Suprapubic skin (tissue), 4 donors: ENCODE data around the gene NGFR.

Experiments used
- POLR2A ChIP-seq, 2 donors: fragments of 450-650 bp; IDR thresholded peaks; one replicate each; pipeline ENCODE4 v1.6.1; 2017; ENCODE audit warnings: antibody characterized with exemption in 2 of 2, mild to moderate bottlenecking in 2 of 2, moderate library complexity in 2 of 2
- POLR2AphosphoS5 ChIP-seq, 3 donors: sonication (generic); formaldehyde crosslinking; IDR thresholded peaks; one replicate each; pipeline ENCODE4 v1.6.1; 2017; ENCODE audit warnings: antibody characterized with exemption in 3 of 3
- TF ChIP-seq, protein P1 (sequence below), 2 donors: fragments of 200-600 bp in 1 of 2; fragments of 450-650 bp in 1 of 2; sonication (generic) in 1 of 2; IDR thresholded peaks; one replicate each; pipeline ENCODE4 v1.5.1; 2016 to 2019; ENCODE audit warnings: antibody characterized with exemption in 2 of 2, mild to moderate bottlenecking in 1 of 2, moderate library complexity in 1 of 2

DNA sequence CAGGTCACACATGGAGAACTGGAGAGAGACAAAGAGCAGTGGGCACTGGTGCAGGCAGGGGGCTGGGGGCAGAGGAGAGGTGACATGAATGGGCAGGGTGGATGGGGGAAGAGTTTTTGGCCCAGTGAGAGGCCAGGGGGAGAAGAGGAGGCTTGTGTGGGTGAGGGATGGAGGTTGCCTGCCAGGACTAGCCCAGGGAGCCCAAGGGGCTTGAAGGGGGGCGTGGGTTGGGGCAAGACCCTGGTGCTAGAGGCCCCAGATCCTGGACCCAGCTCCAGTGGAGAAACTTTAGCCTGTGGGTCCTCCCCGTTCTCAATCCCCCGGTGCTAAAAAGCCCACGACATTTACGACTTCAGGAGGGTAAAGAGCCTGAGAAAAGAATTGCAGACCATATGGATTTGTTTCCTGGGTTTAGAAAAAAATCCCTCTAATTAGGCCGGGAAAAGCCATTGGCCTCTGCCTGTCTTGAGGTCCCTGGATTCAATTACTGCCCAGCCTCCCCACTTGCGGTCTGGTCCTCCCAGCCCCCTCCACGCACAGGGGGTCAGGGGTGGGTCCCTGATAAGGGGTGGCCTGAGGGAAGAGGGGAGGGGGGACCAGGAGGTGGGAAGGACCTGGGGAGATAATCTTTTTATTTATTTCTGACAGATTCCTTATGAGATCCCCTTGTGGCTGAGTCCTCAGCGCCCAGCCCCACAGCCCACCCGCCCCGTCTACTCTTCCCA lies 33.0 kb downstream of the NGFR start:
- TF ChIP-seq POLR2AphosphoS5 (IDR thresholded peaks at IDR 0.05) (no peak), POLR2A (IDR thresholded peaks at IDR 0.05) (no peak)
- TF ChIP-seq, protein P1, sequence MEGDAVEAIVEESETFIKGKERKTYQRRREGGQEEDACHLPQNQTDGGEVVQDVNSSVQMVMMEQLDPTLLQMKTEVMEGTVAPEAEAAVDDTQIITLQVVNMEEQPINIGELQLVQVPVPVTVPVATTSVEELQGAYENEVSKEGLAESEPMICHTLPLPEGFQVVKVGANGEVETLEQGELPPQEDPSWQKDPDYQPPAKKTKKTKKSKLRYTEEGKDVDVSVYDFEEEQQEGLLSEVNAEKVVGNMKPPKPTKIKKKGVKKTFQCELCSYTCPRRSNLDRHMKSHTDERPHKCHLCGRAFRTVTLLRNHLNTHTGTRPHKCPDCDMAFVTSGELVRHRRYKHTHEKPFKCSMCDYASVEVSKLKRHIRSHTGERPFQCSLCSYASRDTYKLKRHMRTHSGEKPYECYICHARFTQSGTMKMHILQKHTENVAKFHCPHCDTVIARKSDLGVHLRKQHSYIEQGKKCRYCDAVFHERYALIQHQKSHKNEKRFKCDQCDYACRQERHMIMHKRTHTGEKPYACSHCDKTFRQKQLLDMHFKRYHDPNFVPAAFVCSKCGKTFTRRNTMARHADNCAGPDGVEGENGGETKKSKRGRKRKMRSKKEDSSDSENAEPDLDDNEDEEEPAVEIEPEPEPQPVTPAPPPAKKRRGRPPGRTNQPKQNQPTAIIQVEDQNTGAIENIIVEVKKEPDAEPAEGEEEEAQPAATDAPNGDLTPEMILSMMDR (IDR thresholded peaks at IDR 0.05), result no peak
